ENCODE measurements around the gene WDFY1.
"Not testable (repeated sequence)": the region's sequence is repeated elsewhere in the genome, so short reads cannot be mapped to it uniquely, and the experiment has no call there.

GRCh38 chr2:223872772-223873171 is 72.4 kb downstream of the WDFY1 start:
- not testable (repeated sequence) for TF ChIP-seq ZNF70 (CRISPR knock-in tag; IDR thresholded peaks at IDR 0.05); TOX (CRISPR knock-in tag; IDR thresholded peaks at IDR 0.05; ENCODE audit: borderline replicate concordance)

All from SK-N-SH treated with all-trans-retinoic acid at 6 μM for 48 hours (cell line).